ENCODE measurements around the gene ST7. TPM values are rescaled to one million over a fixed set of nuclear protein-coding genes. Genes with fewer than 3 reads are reported as not detected.

The ST7 gene
- total RNA-seq, 1 donor: 31.5 TPM

DNA sequence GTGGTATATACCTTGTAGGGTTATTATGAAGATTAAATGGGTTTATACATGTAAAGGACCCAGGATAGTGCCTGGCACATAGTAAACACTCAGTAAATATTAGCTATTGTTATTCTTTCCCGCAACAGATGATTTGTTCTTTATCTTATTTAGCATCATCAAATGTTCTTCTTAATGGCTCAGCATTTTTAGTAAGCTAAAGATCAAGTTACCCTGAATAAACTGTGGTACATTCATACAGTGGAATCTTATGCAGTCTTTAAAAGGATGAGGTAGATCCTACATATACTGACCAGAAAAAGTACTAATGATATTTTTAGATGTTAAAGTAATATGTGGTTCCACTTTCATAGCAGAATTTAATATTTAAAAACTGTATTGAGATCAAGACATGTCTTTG, 65.4 kb downstream of the ST7 start:
- TF ChIP-seq CTCF (IDR thresholded peaks at IDR 0.05; ENCODE audit: insufficient read depth, low read depth, low read length): no peak
- H3K4me3 ChIP-seq (ENCODE audit: low read depth, low read length): no peak overlapping the region
- no peak for DNase-seq (ENCODE audit: low read depth)

GRCh38 chr7:117019287-117019686, 66.0 kb downstream of the ST7 start:
- H3K4me3 ChIP-seq (ENCODE audit: low read depth, low read length): no peak overlapping the region
- no peak for TF ChIP-seq CTCF (IDR thresholded peaks at IDR 0.05; ENCODE audit: insufficient read depth, low read depth, low read length)
- no peak for DNase-seq (ENCODE audit: low read depth)

DNA sequence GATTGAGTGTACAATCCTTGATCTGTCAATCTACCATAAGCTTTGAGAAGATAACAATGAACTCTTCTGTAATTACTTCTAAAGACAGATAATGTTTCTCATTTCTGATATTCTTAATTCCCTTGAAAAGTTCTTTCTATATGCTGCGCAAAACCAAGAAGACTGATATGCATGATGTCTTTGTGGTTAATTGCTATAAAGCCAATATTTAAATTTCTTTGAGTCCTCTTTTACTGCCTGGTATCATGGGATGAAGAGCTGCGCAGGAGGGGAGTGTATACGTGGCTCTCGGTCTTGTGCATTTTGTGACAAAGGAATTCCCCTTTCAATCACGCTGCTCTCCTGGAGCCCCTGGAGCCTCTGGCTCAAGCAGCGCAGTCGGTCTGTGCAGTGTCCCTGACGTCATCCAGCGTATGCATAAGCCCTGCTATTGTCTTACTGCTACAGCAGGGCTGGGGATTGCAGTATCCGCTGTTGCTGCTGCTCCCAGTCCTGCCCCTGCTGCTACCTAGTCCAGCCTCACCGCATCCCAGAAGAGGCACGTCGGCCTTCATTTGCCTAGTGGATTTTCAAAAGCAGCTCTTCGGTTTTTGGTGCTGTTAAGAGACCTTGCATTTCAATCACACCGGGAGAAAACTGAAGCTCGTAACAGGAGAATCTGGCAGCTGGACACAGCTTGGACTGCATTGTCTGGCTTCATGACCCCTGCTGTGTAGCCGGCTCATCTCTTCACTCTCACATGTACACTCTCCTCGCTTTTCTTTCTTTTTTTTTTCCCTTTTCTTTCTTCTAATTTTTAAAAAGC, 66.7 kb downstream of the ST7 start:
- DNase-seq (ENCODE audit: low read depth): peak; percentile 90
- no peak for TF ChIP-seq CTCF (IDR thresholded peaks at IDR 0.05; ENCODE audit: insufficient read depth, low read depth, low read length)
- H3K4me3 ChIP-seq (ENCODE audit: low read depth, low read length): peak overlapping the region; percentile 45

DNA sequence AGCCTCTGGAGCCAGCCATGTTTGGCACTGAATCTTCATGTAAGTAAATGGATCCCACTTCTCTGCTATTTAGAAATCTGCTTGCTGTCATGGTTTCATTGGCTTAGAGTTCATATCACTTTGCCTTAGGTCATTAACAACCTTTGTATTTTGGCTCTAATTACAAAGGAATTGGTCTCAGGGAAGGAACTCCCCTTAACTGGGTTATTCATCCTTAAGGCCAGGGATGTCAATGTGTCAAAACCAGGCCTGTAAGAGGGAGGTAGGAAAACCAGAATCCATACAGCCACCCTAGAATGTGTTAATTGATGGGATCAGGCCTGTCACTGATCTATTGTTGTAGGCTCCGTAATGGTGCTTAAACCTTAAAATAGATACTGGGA, 67.3 kb downstream of the ST7 start:
- peak overlapping the region; percentile 45 for H3K4me3 ChIP-seq (ENCODE audit: low read depth, low read length)

DNA sequence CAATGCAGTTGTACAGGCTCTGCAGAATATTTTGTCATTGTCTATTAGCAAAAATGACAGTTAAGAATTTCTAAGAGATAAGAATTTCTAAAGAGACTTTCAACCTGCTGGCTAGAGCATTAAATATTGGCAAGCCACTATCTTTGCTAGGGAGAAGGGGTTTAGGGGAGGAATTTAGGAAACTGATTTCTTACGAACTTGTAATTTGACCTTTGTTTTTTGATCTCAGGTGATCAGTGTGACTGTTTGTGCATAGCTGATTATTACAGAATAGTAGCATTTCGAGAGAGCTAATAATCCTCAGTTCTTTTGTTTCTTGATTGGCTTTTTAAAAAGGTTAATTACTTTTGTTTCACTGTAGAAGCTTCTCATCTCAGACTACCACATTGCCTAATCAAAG, 68.1 kb downstream of the ST7 start:
- no peak for DNase-seq (ENCODE audit: low read depth)
- no peak for TF ChIP-seq CTCF (IDR thresholded peaks at IDR 0.05; ENCODE audit: insufficient read depth, low read depth, low read length)
- H3K4me3 ChIP-seq (ENCODE audit: low read depth, low read length): no peak overlapping the region

More for the DNA sequence above, 67.3 kb downstream of the ST7 start:
- TF ChIP-seq CTCF (IDR thresholded peaks at IDR 0.05; ENCODE audit: insufficient read depth, low read depth, low read length): no peak
- no peak for DNase-seq (ENCODE audit: low read depth)

DNA sequence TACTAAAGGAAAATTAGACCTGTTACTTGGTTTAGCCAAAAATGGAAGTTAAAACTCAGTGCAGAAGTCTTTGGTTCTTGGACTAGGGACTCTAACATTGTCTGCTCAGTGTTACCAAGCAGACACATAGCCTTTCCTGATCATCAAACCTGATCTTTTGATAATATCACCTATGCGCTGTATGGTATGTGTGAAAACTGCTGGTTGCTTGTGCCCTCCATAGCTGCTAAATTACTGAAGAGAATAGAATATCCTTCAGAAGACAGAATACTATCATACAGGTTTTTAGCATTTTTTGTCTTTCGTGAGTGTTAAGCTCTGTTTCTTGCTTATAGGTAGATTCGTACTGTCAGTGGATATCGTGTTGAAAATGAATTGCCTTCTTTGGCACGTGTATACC, 68.7 kb downstream of the ST7 start:
- TF ChIP-seq CTCF (IDR thresholded peaks at IDR 0.05; ENCODE audit: insufficient read depth, low read depth, low read length): no peak
- no peak overlapping the region for H3K4me3 ChIP-seq (ENCODE audit: low read depth, low read length)
- no peak for DNase-seq (ENCODE audit: low read depth)
